K562 (cell line): ENCODE measurements around the gene PCF11. TPM values are rescaled to one million over a fixed set of nuclear protein-coding genes. Genes with fewer than 3 reads are reported as not detected.

ENCODE experiments used
- ATAC-seq: fragments of 200-7000 bp; cut with Tn5 transposase; 3 replicates; pipeline ENCODE4 v1.9.1; 2020; ENCODE audit warnings: moderate library complexity
- Bru-seq: library from RNA; stranded (reverse); fragments of 400-500 nt; gene quantifications from one replicate; lab custom pipeline; 2021; lab: Mats Ljungman, UMichigan
- BruChase-seq, 2 experiments: library from RNA; stranded (reverse); fragments of 400-500 nt; gene quantifications; one replicate each; lab custom pipeline; 2021; lab: Mats Ljungman, UMichigan
- BruUV-seq: library from RNA; stranded (reverse); fragments of 400-500 nt; replicated peaks from 2 replicates; lab custom pipeline; 2021; lab: Mats Ljungman, UMichigan
- CTCF ChIA-PET: fragments of 300-600 bp; formaldehyde crosslinking; extraction: SDS; loops from one replicate; lab custom pipeline; 2021; ENCODE audit warnings: low intra/inter-chr PET ratio; lab: Yijun Ruan, JAX
- POLR2A ChIA-PET: fragments of 300-600, 350-650 bp; sonication (Branson Sonifier 250); formaldehyde crosslinking; extraction: SDS; loops from one replicate; lab custom pipeline; 2021; ENCODE audit warnings: antibody characterized with exemption, inconsistent platforms; lab: Yijun Ruan, JAX
- DNase-seq, 4 experiments: peaks; one replicate each; pipeline versions ENCODE4 v3.0.0 to v3.0.0-alpha.2; 2011 to 2018; ENCODE audit warnings: low spot score in 3 of 4, mixed read lengths in 3 of 4; ENCODE audit errors: extremely low read depth in 1 of 4
- FAIRE-seq: peaks from 2 replicates; lab custom pipeline; 2011; peaks lifted over from hg19 to GRCh38; lab: Jason Lieb, UNC
- H2AFZ ChIP-seq: 2 replicates; pipeline ENCODE4 v1.6.0; 2011; ENCODE audit warnings: low read depth, low read length, control low read depth, inconsistent platforms
- H3K27ac ChIP-seq: fragments of 200-600 bp; 3 replicates; pipeline ENCODE4 v1.8.0; 2011; ENCODE audit warnings: low read depth, mild to moderate bottlenecking, control low read depth, inconsistent platforms, low read length, moderate library complexity, mixed read lengths; ENCODE audit errors: extremely low read depth
- H3K27me3 ChIP-seq, 2 experiments: fragments of 300-600 bp in 1 of 2; 2 replicates in 1 of 2; 3 replicates in 1 of 2; pipeline versions ENCODE4 v1.6.0 to v1.8.0; 2011; ENCODE audit warnings: inconsistent platforms in 2 of 2, low read length in 2 of 2, mild to moderate bottlenecking in 1 of 2, mixed read lengths in 1 of 2, moderate library complexity in 1 of 2; ENCODE audit not compliant: control insufficient read depth in 2 of 2, insufficient read depth in 2 of 2
- H3K36me3 ChIP-seq: fragments of 300-600 bp; 3 replicates; pipeline ENCODE4 v1.8.0; 2011; ENCODE audit warnings: mild to moderate bottlenecking, low read length, inconsistent platforms; ENCODE audit not compliant: control insufficient read depth, insufficient read depth
- H3K4me1 ChIP-seq, 2 experiments: fragments of 200-600 bp in 1 of 2; replicated peaks in 1 of 2; 2 replicates in 1 of 2; 3 replicates in 1 of 2; pipeline versions ENCODE4 v1.5.1 to v1.8.0; 2011; ENCODE audit warnings: inconsistent platforms in 2 of 2, low read length in 2 of 2, mild to moderate bottlenecking in 1 of 2, mixed read lengths in 1 of 2, moderate library complexity in 1 of 2; ENCODE audit not compliant: control insufficient read depth in 2 of 2, insufficient read depth in 2 of 2
- H3K4me2 ChIP-seq: 2 replicates; pipeline ENCODE4 v1.6.1; 2011; ENCODE audit warnings: low read length, control low read depth, inconsistent platforms, mixed read lengths; ENCODE audit not compliant: insufficient read depth
- H3K4me3 ChIP-seq: fragments of 200-600 bp; sonication (generic), shearing (Covaris generic); 2 replicates; pipeline ENCODE4 v1.5.1; 2016; ENCODE audit warnings: control low read depth, inconsistent platforms
- H3K79me2 ChIP-seq: fragments of 200-600 bp; 3 replicates; pipeline ENCODE4 v1.8.0; 2011; ENCODE audit warnings: low read length, inconsistent platforms; ENCODE audit not compliant: control insufficient read depth, insufficient read depth
- H3K9ac ChIP-seq, 2 experiments: 2 replicates each; pipeline versions ENCODE4 v1.6.0 to v1.6.1; 2011; ENCODE audit warnings: low read depth in 2 of 2, low read length in 2 of 2, control low read depth in 1 of 2, inconsistent platforms in 1 of 2, mild to moderate bottlenecking in 1 of 2, mixed read lengths in 1 of 2; ENCODE audit not compliant: insufficient read depth in 1 of 2
- H3K9me1 ChIP-seq: one replicate; pipeline ENCODE4 v1.6.0; 2011; ENCODE audit warnings: inconsistent platforms, mild to moderate bottlenecking, low read length, moderate library complexity; ENCODE audit not compliant: control insufficient read depth, insufficient read depth
- H3K9me3 ChIP-seq: replicated peaks from 2 replicates; pipeline ENCODE4 v1.5.1; 2011; ENCODE audit warnings: low read depth, low read length, inconsistent platforms; ENCODE audit not compliant: control insufficient read depth, insufficient read depth
- H4K20me1 ChIP-seq: replicated peaks from 2 replicates; pipeline ENCODE4 v1.6.1; 2011; ENCODE audit warnings: low read length, inconsistent platforms, mixed read lengths; ENCODE audit not compliant: control insufficient read depth, insufficient read depth
- NUFIP1 ChIP-seq: fragments of 450-650 bp; IDR thresholded peaks from 2 replicates; pipeline ENCODE4 v1.6.1; 2018; ENCODE audit not compliant: partially characterized antibody
- SREBF1 ChIP-seq: fragments of 150-350 bp; IDR thresholded peaks from 2 replicates; pipeline ENCODE4 v1.6.1; 2014; ENCODE audit warnings: antibody characterized with exemption, low read depth, low read length, borderline replicate concordance
- ZNF143 ChIP-seq: sonication (generic); formaldehyde crosslinking; IDR thresholded peaks from 2 replicates; pipeline ENCODE4 v1.9.0; 2022; ENCODE audit warnings: mild to moderate bottlenecking, missing genetic modification reagents
- ZNF584 ChIP-seq: fragments of 200-800 bp; sonication (Bioruptor generic); IDR thresholded peaks from 2 replicates; pipeline ENCODE4 v1.6.1; 2016; ENCODE audit warnings: low read depth, mild to moderate bottlenecking, missing genetic modification characterization, missing compliant biosample characterization
- WGBS: fragments of 100-300 bp; shearing (Covaris generic); methylation state at CpG from one replicate; pipeline ENCODE4 v1.1.6; 2016; ENCODE audit warnings: low coverage, mixed read lengths; ENCODE audit not compliant: insufficient coverage; ENCODE audit errors: missing lambda C conversion rate; 5-methylcytosine and 5-hydroxymethylcytosine counted together
- in situ Hi-C: fragments of 300-500 bp; cut with MboI; formaldehyde crosslinking; loops from 4 replicates; pipeline ENCODE4 v1.15.0; 2018; ENCODE audit warnings: inconsistent platforms, mixed read lengths
- intact Hi-C: fragments of 100-400 bp; cut with micrococcal nuclease; formaldehyde crosslinking; loops from 2 replicates; pipeline ENCODE4 v1.14.2; 2022
- long read RNA-seq, 3 experiments: library from polyadenylated mRNA in 2 of 3; library from RNA in 1 of 3; unstranded in 2 of 3; stranded (forward) in 1 of 3; transcript quantifications; one replicate each; pipeline ENCODE4 v2.0.0, GENCODE V29; 2019 to 2022
- polyA minus RNA-seq, 3 experiments: library from RNA; depleted of rRNA, polyadenylated mRNA; stranded (reverse); fragments of >200 nt; gene quantifications; 2 replicates each; pipeline ENCODE4 v1.2.3, GENCODE V29; 2011
- polyA plus RNA-seq, 8 experiments: library from polyadenylated mRNA; depleted of rRNA in 4 of 8; stranded (reverse) in 5 of 8; unstranded in 3 of 8; fragments of >200 nt; fragmentation: Nextera tagmentation in 2 of 8; fragmentation: Illumina TruSeq in 1 of 8; extraction: Ambion mirVana in 2 of 8; extraction: Trizol in 1 of 8; gene quantifications; 2 replicates each; pipeline versions ENCODE4 v1.2.1 to v1.2.3, GENCODE V29; 2011 to 2014; ENCODE audit warnings: inconsistent platforms in 1 of 8, missing spikeins in 1 of 8
- total RNA-seq, 7 experiments: library from RNA; depleted of rRNA in 6 of 7; stranded (reverse); fragments of >200 nt in 6 of 7; fragmentation: Illumina TruSeq in 2 of 7; extraction: Trizol in 2 of 7; gene quantifications; 2 replicates each; pipeline versions ENCODE4 v1.2.1 to v1.2.3, GENCODE V29; 2011 to 2021; ENCODE audit warnings: low replicate concordance in 1 of 7
- TF ChIP-seq, protein P1 (sequence below), 2 experiments: fragments of 450-650 bp; IDR thresholded peaks; 2 replicates each; pipeline ENCODE4 v1.6.1; 2016
- TF ChIP-seq, protein P2 (sequence below): fragments of 250-450 bp; sonication (Bioruptor Pico); IDR thresholded peaks from 2 replicates; pipeline ENCODE4 v1.8.0; 2022; ENCODE audit warnings: inconsistent platforms, mild to moderate bottlenecking, moderate library complexity, borderline replicate concordance

PCF11 gene, protein sequence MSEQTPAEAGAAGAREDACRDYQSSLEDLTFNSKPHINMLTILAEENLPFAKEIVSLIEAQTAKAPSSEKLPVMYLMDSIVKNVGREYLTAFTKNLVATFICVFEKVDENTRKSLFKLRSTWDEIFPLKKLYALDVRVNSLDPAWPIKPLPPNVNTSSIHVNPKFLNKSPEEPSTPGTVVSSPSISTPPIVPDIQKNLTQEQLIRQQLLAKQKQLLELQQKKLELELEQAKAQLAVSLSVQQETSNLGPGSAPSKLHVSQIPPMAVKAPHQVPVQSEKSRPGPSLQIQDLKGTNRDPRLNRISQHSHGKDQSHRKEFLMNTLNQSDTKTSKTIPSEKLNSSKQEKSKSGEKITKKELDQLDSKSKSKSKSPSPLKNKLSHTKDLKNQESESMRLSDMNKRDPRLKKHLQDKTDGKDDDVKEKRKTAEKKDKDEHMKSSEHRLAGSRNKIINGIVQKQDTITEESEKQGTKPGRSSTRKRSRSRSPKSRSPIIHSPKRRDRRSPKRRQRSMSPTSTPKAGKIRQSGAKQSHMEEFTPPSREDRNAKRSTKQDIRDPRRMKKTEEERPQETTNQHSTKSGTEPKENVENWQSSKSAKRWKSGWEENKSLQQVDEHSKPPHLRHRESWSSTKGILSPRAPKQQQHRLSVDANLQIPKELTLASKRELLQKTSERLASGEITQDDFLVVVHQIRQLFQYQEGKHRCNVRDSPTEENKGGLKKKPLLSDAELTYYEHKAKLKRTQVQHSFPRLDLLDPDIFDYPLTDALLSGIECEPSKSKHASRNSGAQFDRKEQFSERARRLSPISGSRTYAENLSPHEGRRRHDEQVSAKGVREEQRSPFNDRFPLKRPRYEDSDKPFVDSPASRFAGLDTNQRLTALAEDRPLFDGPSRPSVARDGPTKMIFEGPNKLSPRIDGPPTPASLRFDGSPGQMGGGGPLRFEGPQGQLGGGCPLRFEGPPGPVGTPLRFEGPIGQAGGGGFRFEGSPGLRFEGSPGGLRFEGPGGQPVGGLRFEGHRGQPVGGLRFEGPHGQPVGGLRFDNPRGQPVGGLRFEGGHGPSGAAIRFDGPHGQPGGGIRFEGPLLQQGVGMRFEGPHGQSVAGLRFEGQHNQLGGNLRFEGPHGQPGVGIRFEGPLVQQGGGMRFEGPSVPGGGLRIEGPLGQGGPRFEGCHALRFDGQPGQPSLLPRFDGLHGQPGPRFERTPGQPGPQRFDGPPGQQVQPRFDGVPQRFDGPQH (N-terminal part only)
- 149 and 246 TPM in 2 replicates for total RNA-seq (2011; cell fraction: chromatin; rRNA removed; ENCODE audit: low replicate concordance)
- total RNA-seq (2011; cell fraction: nucleolus; rRNA removed), result 121 and 125 TPM in 2 replicates
- 244 and 270 TPM in 2 replicates for total RNA-seq (2011; cell fraction: nucleoplasm; rRNA removed)
- total RNA-seq (2014; rRNA removed) (37.4 and 42.4 TPM in 2 replicates), total RNA-seq (2014; rRNA removed; fragmentation: Illumina TruSeq; extraction: Trizol) (63.3 and 71.5 TPM in 2 replicates), total RNA-seq (2015; rRNA removed; fragmentation: Illumina TruSeq; extraction: Trizol) (64.1 and 71.8 TPM in 2 replicates), total RNA-seq (2021) (48.6 and 54.4 TPM in 2 replicates), polyA plus RNA-seq (2011; rRNA removed) (91.6 and 104 TPM in 2 replicates), polyA plus RNA-seq (2014; fragmentation: Illumina TruSeq; extraction: Trizol) (50.1 and 53.9 TPM in 2 replicates), polyA plus RNA-seq (2014; fragmentation: Nextera tagmentation; extraction: Ambion mirVana) (10 to 100 TPM in 1 of 2 experiments, 1 to 10 TPM in 1; 9.3 to 11.3 TPM), polyA plus RNA-seq (2014; rRNA removed) (77.6 and 78.0 TPM in 2 replicates), polyA minus RNA-seq (2011; rRNA and poly(A)+ RNA removed) (93.4 and 117 TPM in 2 replicates), Bru-seq, nascent RNA (percentile 98 among the genes with signal in this experiment), BruChase-seq, experiment 1, labeled RNA remaining after a 2-hour chase (percentile 99 among the genes with signal in this experiment), BruChase-seq, experiment 2, labeled RNA remaining after a 6-hour chase (percentile 99 among the genes with signal in this experiment)
- 41.1 and 92.3 TPM in 2 replicates for polyA plus RNA-seq (2011; cell fraction: cytosol; rRNA removed)
- 249 and 310 TPM in 2 replicates for polyA plus RNA-seq (2011; cell fraction: nucleus; rRNA removed)
- polyA plus RNA-seq (2012), result 36.3 and 47.3 TPM in 2 replicates
- 21.8 and 22.7 TPM in 2 replicates for polyA minus RNA-seq (2011; cell fraction: cytosol; rRNA and poly(A)+ RNA removed)
- 133 and 206 TPM in 2 replicates for polyA minus RNA-seq (2011; cell fraction: nucleus; rRNA and poly(A)+ RNA removed)
- long read RNA-seq, experiment 1, full-length matches to known transcripts, result 23 of 71 reads
- long read RNA-seq, experiment 1, partial matches to known transcripts, result 19 of 71 reads
- long read RNA-seq, experiment 1, other reads (novel, unspliced or antisense), result 29 of 71 reads
- long read RNA-seq, experiment 2, full-length matches to known transcripts, result 14 of 23 reads
- long read RNA-seq, experiment 2, partial matches to known transcripts, result 2 of 23 reads
- long read RNA-seq, experiment 2, other reads (novel, unspliced or antisense), result 7 of 23 reads
- long read RNA-seq, experiment 3, partial matches to known transcripts, result 7 of 8 reads
- long read RNA-seq, experiment 3, other reads (novel, unspliced or antisense), result 0 of 8 reads

DNA sequence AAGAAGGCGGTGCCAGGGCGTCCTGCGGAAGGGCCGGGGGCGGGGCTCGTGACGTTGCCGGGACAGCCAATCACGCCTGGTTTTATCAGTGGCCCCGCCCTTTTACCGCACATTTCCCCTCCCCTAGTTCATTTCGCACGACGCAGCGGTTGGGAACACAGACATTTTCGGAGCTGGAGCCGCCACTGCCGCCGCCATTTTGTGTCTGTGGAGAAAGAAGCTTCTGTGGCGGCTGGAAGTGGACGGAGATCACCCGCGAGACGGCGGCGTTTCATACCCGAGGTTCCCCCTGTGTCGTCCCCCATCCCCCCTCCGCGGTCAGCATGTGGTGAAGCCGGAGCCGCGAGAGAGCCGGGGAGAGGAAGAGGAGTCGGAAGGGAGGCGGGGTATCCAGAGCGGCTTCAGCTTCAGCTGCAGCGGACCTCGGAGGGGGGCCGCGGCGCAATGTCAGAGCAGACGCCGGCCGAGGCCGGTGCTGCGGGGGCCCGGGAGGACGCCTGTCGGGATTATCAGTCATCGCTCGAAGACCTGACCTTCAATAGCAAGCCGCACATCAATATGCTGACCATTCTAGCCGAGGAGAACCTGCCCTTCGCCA, at the start of gene PCF11:
Gene PCF11, plus strand, starts transcription at position 136 of the 598 bp plus-strand sequence. Its CDS starts 309 bp downstream, at position 445.
- ChIA-PET POLR2A (interaction anchor here (0.5 to 3.6 kb wide), 22 partner anchors 9 to 335 kb away, joined by 3 to 10 read pairs (median 4); partner anchors contain the start of genes ANKRD42, DDIAS, PRCP and RAB30), CTCF (no interaction called here)
- Histone ChIP-seq H3K4me1 (peaks cover 14 to 28% of the 10 kb centered on the region in 2 experiments), H3K27ac (peak within 1 kb of the TSS; percentile 98), H3K27me3 (no peaks in the 10 kb centered on the region), H3K4me2 (peak within 1 kb of the TSS; percentile 93), H3K4me3 (peak within 1 kb of the TSS; percentile 80), H3K9ac (peak within 1 kb of the TSS; percentile 98), H3K36me3 (peaks cover 40% of the 10 kb centered on the region), H4K20me1 (peaks cover 26% of the 10 kb centered on the region), H3K9me1 (no peaks in the 10 kb centered on the region), H3K79me2 (peaks cover 52% of the 10 kb centered on the region), H3K9me3 (no peaks in the 10 kb centered on the region), H2AFZ (peak within 1 kb of the TSS; percentile 77)
- WGBS, result under 1% methylated on average over 52 of the region's 55 CpGs
- in situ Hi-C loops (no loop called here), intact Hi-C loops (loop anchor here (2.0 kb wide), 7 partner anchors 16 to 256 kb away; partner anchors contain the start of genes ANKRD42, CCDC90B, DDIAS and PRCP)
- no peak for FAIRE-seq
- peak; percentile 17 for ATAC-seq
- TSS peak; percentile 56 for BruUV-seq
- DNase-seq, result peak in 1 of 4 experiments; percentile 55
- TF ChIP-seq, protein P1, sequence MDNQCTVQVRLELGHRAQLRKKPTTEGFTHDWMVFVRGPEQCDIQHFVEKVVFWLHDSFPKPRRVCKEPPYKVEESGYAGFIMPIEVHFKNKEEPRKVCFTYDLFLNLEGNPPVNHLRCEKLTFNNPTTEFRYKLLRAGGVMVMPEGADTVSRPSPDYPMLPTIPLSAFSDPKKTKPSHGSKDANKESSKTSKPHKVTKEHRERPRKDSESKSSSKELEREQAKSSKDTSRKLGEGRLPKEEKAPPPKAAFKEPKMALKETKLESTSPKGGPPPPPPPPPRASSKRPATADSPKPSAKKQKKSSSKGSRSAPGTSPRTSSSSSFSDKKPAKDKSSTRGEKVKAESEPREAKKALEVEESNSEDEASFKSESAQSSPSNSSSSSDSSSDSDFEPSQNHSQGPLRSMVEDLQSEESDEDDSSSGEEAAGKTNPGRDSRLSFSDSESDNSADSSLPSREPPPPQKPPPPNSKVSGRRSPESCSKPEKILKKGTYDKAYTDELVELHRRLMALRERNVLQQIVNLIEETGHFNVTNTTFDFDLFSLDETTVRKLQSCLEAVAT (IDR thresholded peaks at IDR 0.05), result peak; percentile 56 to 73; a peak in 3 of 4 replicates
- TF ChIP-seq ZNF143 (CRISPR knock-in tag), result no peak
- TF ChIP-seq, protein P2, sequence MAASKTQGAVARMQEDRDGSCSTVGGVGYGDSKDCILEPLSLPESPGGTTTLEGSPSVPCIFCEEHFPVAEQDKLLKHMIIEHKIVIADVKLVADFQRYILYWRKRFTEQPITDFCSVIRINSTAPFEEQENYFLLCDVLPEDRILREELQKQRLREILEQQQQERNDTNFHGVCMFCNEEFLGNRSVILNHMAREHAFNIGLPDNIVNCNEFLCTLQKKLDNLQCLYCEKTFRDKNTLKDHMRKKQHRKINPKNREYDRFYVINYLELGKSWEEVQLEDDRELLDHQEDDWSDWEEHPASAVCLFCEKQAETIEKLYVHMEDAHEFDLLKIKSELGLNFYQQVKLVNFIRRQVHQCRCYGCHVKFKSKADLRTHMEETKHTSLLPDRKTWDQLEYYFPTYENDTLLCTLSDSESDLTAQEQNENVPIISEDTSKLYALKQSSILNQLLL (CRISPR knock-in tag), result no peak
- no peak for TF ChIP-seq NUFIP1
- TF ChIP-seq ZNF584, result no peak
- TF ChIP-seq SREBF1, result no peak; the same call in 1 of the 2 replicates
